Daoy (cell line): Measurements from ENCODE around the gene TPI1. TPM values are rescaled to one million over a fixed set of nuclear protein-coding genes. Genes with fewer than 3 reads are reported as not detected.
A peak's percentile ranks its signal among the peaks of the same experiment; 100 is the strongest.
"Not testable (repeated sequence)": the region's sequence is repeated elsewhere in the genome, so short reads cannot be mapped to it uniquely, and the experiment has no call there.

ENCODE experiments used
- DNase-seq: peaks from one replicate; pipeline ENCODE4 v3.0.0-alpha.2; 2015; ENCODE audit warnings: low read depth
- total RNA-seq: library from RNA; depleted of rRNA; stranded (reverse); fragments of >200 nt; shearing (Covaris generic); gene quantifications from 2 replicates; pipeline ENCODE4 v1.2.3, GENCODE V29; 2014

Gene TPI1
- total RNA-seq, 1 experiment from 2014 or later: 1,485 TPM

- peak; percentile 70 for DNase-seq
Observed at GRCh38 chr12:6869049-6870021, 2.0 kb downstream of the TPI1 start.

GRCh38 chr12:6870304-6870703 lies 3.0 kb downstream of the TPI1 start:
- DNase-seq: not testable (repeated sequence)

GRCh38 chr12:6871052-6871957 lies 4.0 kb downstream of the TPI1 start:
- peak; percentile 55 for DNase-seq

GRCh38 chr12:6872073-6873048 lies 5.0 kb downstream of the TPI1 start:
- peak; percentile 92 for DNase-seq

GRCh38 chr12:6873094-6874014 lies 6.0 kb downstream of the TPI1 start, which contains the start of gene SPSB2:
Gene SPSB2 (minus strand): TSS chr12:6873303. CDS start chr12:6872901, 402 bp downstream.
- peak; percentile 98 for DNase-seq

GRCh38 chr12:6874015-6874368 lies 6.7 kb downstream of the TPI1 start:
- not testable (repeated sequence) for DNase-seq

GRCh38 chr12:6879824-6880223 lies 12.5 kb downstream of the TPI1 start:
- not testable (repeated sequence) for DNase-seq

GRCh38 chr12:6883252-6883651 lies 15.9 kb downstream of the TPI1 start:
- no peak for DNase-seq

- DNase-seq: no peak
Observed at GRCh38 chr12:6883683-6884082, 16.4 kb downstream of the TPI1 start.

- DNase-seq: no peak
Observed at GRCh38 chr12:6884539-6884938, 17.2 kb downstream of the TPI1 start.

GRCh38 chr12:6886206-6886999 lies 19.1 kb downstream of the TPI1 start:
- DNase-seq: not testable (repeated sequence)

- DNase-seq: no peak
Observed at GRCh38 chr12:6887460-6887859, 20.1 kb downstream of the TPI1 start.

GRCh38 chr12:6888360-6888759 lies 21.0 kb downstream of the TPI1 start:
- no peak for DNase-seq

- not testable (repeated sequence) for DNase-seq
Observed at GRCh38 chr12:6888794-6889193, 21.5 kb downstream of the TPI1 start.

- DNase-seq: not testable (repeated sequence)
Observed at GRCh38 chr12:6889775-6890573, 22.6 kb downstream of the TPI1 start.

- peak; percentile 99 for DNase-seq
Observed at GRCh38 chr12:6890789-6891645, 23.7 kb downstream of the TPI1 start.

GRCh38 chr12:6891646-6892001 lies 24.3 kb downstream of the TPI1 start:
- DNase-seq: no peak
